ENCODE data around the gene YIPF5. TPM values are rescaled to one million over a fixed set of nuclear protein-coding genes. Genes with fewer than 3 reads are reported as not detected.

Gene YIPF5
- total and polyA plus RNA-seq, 2 donors from 2014 or later = 18.5 to 48.0 TPM

DNA sequence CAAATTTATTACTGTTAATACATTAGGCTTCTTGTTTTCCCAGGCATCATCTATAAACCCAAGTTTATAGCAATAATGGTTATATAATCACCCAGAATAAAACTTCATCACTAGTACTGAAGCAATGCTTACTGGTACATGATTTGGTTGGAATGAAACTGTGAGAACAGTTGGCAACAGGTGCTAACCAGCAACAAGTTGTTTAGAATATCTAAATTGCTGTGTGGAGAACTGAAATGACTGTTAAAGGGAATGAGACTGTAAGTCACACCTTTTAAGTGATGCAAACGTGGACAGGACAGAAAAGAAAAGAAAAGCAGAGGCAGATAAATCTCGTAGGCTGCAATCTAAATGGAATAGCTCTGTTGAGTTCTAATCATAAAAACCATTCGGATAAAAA is 2.5 kb downstream of the YIPF5 start:
- FAIRE-seq = no peak
- no peaks in the 10 kb centered on the region for H3K27me3 ChIP-seq (ENCODE audit: control insufficient read depth, insufficient read depth, low read length)
- H3K27ac ChIP-seq (ENCODE audit: low read depth in 2 of 2, low read length in 2 of 2) = no peak overlapping the region
- intact Hi-C loops (cut with DNase I) = no loop called here
- peaks cover 0 to 17% (median 15%) of the 10 kb centered on the region in 3 donors for H3K36me3 ChIP-seq (ENCODE audit: control insufficient read depth in 2 of 3, insufficient read depth in 3 of 3, low read length in 3 of 3)
- H3K4me3 ChIP-seq (ENCODE audit: low read length in 3 of 3) = no peak overlapping the region
- H3K9me3 ChIP-seq (ENCODE audit: control insufficient read depth in 2 of 3, insufficient read depth in 1 of 3, low read length in 3 of 3) = no peaks in the 10 kb centered on the region
- TF ChIP-seq, protein P1, sequence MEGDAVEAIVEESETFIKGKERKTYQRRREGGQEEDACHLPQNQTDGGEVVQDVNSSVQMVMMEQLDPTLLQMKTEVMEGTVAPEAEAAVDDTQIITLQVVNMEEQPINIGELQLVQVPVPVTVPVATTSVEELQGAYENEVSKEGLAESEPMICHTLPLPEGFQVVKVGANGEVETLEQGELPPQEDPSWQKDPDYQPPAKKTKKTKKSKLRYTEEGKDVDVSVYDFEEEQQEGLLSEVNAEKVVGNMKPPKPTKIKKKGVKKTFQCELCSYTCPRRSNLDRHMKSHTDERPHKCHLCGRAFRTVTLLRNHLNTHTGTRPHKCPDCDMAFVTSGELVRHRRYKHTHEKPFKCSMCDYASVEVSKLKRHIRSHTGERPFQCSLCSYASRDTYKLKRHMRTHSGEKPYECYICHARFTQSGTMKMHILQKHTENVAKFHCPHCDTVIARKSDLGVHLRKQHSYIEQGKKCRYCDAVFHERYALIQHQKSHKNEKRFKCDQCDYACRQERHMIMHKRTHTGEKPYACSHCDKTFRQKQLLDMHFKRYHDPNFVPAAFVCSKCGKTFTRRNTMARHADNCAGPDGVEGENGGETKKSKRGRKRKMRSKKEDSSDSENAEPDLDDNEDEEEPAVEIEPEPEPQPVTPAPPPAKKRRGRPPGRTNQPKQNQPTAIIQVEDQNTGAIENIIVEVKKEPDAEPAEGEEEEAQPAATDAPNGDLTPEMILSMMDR (IDR thresholded peaks at IDR 0.05; ENCODE audit: borderline replicate concordance, extremely low read depth, insufficient read depth) = no peak
- no peak for DNase-seq
- H3K9ac ChIP-seq (ENCODE audit: low read length in 3 of 3) = no peak overlapping the region
- H3K4me1 ChIP-seq (ENCODE audit: control insufficient read depth in 2 of 3, insufficient read depth in 2 of 3, low read depth in 1 of 3, low read length in 3 of 3) = peaks cover 0 to 12% (median 3%) of the 10 kb centered on the region in 3 donors

GRCh38 chr5:144166696-144167095 is 3.8 kb downstream of the YIPF5 start:
- intact Hi-C loops (cut with DNase I) = no loop called here
- TF ChIP-seq, protein P1 (IDR thresholded peaks at IDR 0.05; ENCODE audit: borderline replicate concordance, extremely low read depth, insufficient read depth) = no peak
- no peak for DNase-seq

DNA sequence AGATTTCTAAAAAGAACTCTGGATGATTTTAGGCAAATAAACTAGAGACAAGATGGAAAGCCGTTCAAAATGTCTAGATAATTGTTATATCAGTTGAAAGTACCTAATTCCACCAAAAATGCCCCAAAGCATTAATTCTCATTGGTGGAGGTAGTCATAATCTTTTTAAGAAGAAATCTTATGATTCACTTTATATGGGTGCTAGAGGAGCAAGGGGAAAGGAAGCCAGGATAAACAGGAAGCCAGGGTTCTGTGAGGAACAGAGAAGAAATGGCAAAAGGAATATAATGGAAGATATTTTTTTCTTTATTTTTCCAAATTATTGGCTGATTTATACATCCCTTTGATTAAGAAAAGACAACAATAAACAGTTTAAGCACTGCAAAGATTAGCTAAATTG is 7.8 kb downstream of the YIPF5 start:
- intact Hi-C loops (cut with DNase I) = no loop called here
- Histone ChIP-seq H3K4me3 (ENCODE audit: low read length in 3 of 3) (no peak overlapping the region), H3K27me3 (ENCODE audit: control insufficient read depth, insufficient read depth, low read length) (no peaks in the 10 kb centered on the region), H3K27ac (ENCODE audit: low read depth in 2 of 2, low read length in 2 of 2) (no peak overlapping the region), H3K4me1 (ENCODE audit: control insufficient read depth in 2 of 3, insufficient read depth in 2 of 3, low read depth in 1 of 3, low read length in 3 of 3) (no peaks in the 10 kb centered on the region), H3K36me3 (ENCODE audit: control insufficient read depth in 2 of 3, insufficient read depth in 3 of 3, low read length in 3 of 3) (peaks cover 3 to 33% (median 29%) of the 10 kb centered on the region in 3 donors), H3K9ac (ENCODE audit: low read length in 3 of 3) (no peak overlapping the region), H3K9me3 (ENCODE audit: control insufficient read depth in 2 of 3, insufficient read depth in 1 of 3, low read length in 3 of 3) (no peaks in the 10 kb centered on the region)
- TF ChIP-seq, protein P1 (IDR thresholded peaks at IDR 0.05; ENCODE audit: borderline replicate concordance, extremely low read depth, insufficient read depth) = no peak
- FAIRE-seq (no peak), DNase-seq (no peak)

More at GRCh38 chr5:144166696-144167095, 3.8 kb downstream of the YIPF5 start:
- FAIRE-seq = no peak
- Histone ChIP-seq H3K9ac (ENCODE audit: low read length in 3 of 3) (no peak overlapping the region), H3K9me3 (ENCODE audit: control insufficient read depth in 2 of 3, insufficient read depth in 1 of 3, low read length in 3 of 3) (no peaks in the 10 kb centered on the region), H3K27me3 (ENCODE audit: control insufficient read depth, insufficient read depth, low read length) (no peaks in the 10 kb centered on the region), H3K4me3 (ENCODE audit: low read length in 3 of 3) (no peak overlapping the region), H3K4me1 (ENCODE audit: control insufficient read depth in 2 of 3, insufficient read depth in 2 of 3, low read depth in 1 of 3, low read length in 3 of 3) (peaks cover 0 to 12% (median 3%) of the 10 kb centered on the region in 3 donors), H3K36me3 (ENCODE audit: control insufficient read depth in 2 of 3, insufficient read depth in 3 of 3, low read length in 3 of 3) (peaks cover under 1 to 26% (median 22%) of the 10 kb centered on the region in 3 donors), H3K27ac (ENCODE audit: low read depth in 2 of 2, low read length in 2 of 2) (no peak overlapping the region)

GRCh38 chr5:144156767-144157171 is 13.7 kb downstream of the YIPF5 start:
- TF ChIP-seq, protein P1 (IDR thresholded peaks at IDR 0.05; ENCODE audit: borderline replicate concordance, extremely low read depth, insufficient read depth) = no peak
- DNase-seq (no peak), FAIRE-seq (no peak)
- Histone ChIP-seq H3K9me3 (ENCODE audit: control insufficient read depth in 2 of 3, insufficient read depth in 1 of 3, low read length in 3 of 3) (no peaks in the 10 kb centered on the region), H3K4me3 (ENCODE audit: low read length in 3 of 3) (no peak overlapping the region), H3K36me3 (ENCODE audit: control insufficient read depth in 2 of 3, insufficient read depth in 3 of 3, low read length in 3 of 3) (peaks cover 3 to 11% (median 3%) of the 10 kb centered on the region in 3 donors), H3K4me1 (ENCODE audit: control insufficient read depth in 2 of 3, insufficient read depth in 2 of 3, low read depth in 1 of 3, low read length in 3 of 3) (peaks cover 0 to 11% (median 3%) of the 10 kb centered on the region in 3 donors), H3K9ac (ENCODE audit: low read length in 3 of 3) (no peak overlapping the region), H3K27ac (ENCODE audit: low read depth in 2 of 2, low read length in 2 of 2) (no peak overlapping the region), H3K27me3 (ENCODE audit: control insufficient read depth, insufficient read depth, low read length) (no peaks in the 10 kb centered on the region)
- intact Hi-C loops (cut with DNase I) = no loop called here

Measured in kidney (tissue), 14 donors.